IMR-90 (cell line): Measurements from ENCODE around the gene TUBA1B. TPM values are rescaled to one million over a fixed set of nuclear protein-coding genes. Genes with fewer than 3 reads are reported as not detected.

ENCODE experiments used
- ATAC-seq: fragments of 200-7000 bp; cut with Tn5 transposase; 2 replicates; pipeline ENCODE4 v1.9.1; 2020; ENCODE audit warnings: low read depth, mild to moderate bottlenecking, moderate library complexity
- BruUV-seq: library from RNA; stranded (reverse); fragments of 400-500 nt; replicated peaks from 2 replicates; lab custom pipeline; 2021; lab: Mats Ljungman, UMichigan
- CTCF ChIA-PET: fragments of 300-600 bp; formaldehyde crosslinking; extraction: SDS; loops from one replicate; lab custom pipeline; 2021; ENCODE audit warnings: antibody characterized with exemption; lab: Yijun Ruan, JAX
- POLR2A ChIA-PET: fragments of 300-600 bp; sonication (Branson Sonifier 250); formaldehyde crosslinking; loops from one replicate; lab custom pipeline; 2022; ENCODE audit warnings: antibody characterized with exemption; ENCODE audit not compliant: unreplicated experiment; lab: Charles Lee
- DNase-seq: peaks from one replicate; pipeline ENCODE4 v3.0.0; 2013
- H2AFZ ChIP-seq: replicated peaks from 2 replicates; pipeline ENCODE3; 2013; ENCODE audit warnings: low read length, mild to moderate bottlenecking; ENCODE audit not compliant: poor library complexity
- H2AK5ac ChIP-seq: 2 replicates; pipeline ENCODE4 v1.6.1; 2013; ENCODE audit warnings: low read depth, low read length, inconsistent platforms
- H2AK9ac ChIP-seq: replicated peaks from 2 replicates; pipeline ENCODE3; 2013; ENCODE audit warnings: mild to moderate bottlenecking, low read depth, low read length, moderate library complexity; ENCODE audit not compliant: poor library complexity
- H2BK120ac ChIP-seq: 2 replicates; pipeline ENCODE4 v1.6.1; 2013; ENCODE audit warnings: low read depth, low read length, inconsistent platforms
- H2BK15ac ChIP-seq: 3 replicates; pipeline ENCODE4 v1.6.1; 2013; ENCODE audit warnings: low read depth, low read length, inconsistent platforms
- H2BK20ac ChIP-seq: 2 replicates; pipeline ENCODE4 v1.6.1; 2013; ENCODE audit warnings: low read depth, mild to moderate bottlenecking, inconsistent platforms, low read length, moderate library complexity
- H2BK5ac ChIP-seq: 2 replicates; pipeline ENCODE4 v1.6.1; 2013; ENCODE audit warnings: mild to moderate bottlenecking, low read depth, low read length, inconsistent platforms; ENCODE audit not compliant: poor library complexity, severe bottlenecking
- H3K14ac ChIP-seq: replicated peaks from 2 replicates; pipeline ENCODE4 v1.6.1; 2013; ENCODE audit warnings: low read depth, low read length, inconsistent platforms
- H3K18ac ChIP-seq: 2 replicates; pipeline ENCODE4 v1.6.1; 2013; ENCODE audit warnings: low read depth, low read length, control low read depth
- H3K23ac ChIP-seq: 2 replicates; pipeline ENCODE4 v1.6.1; 2013; ENCODE audit warnings: low read depth, low read length, inconsistent platforms
- H3K27ac ChIP-seq: 2 replicates; pipeline ENCODE4 v1.5.1; 2013; ENCODE audit warnings: mild to moderate bottlenecking, control low read depth, low read length; ENCODE audit not compliant: insufficient read depth
- H3K27me3 ChIP-seq: 2 replicates; pipeline ENCODE4 v1.6.1; 2013; ENCODE audit warnings: low read length; ENCODE audit not compliant: control insufficient read depth, insufficient read depth
- H3K36me3 ChIP-seq: 2 replicates; pipeline ENCODE4 v1.6.1; 2013; ENCODE audit warnings: low read length, mixed read lengths; ENCODE audit not compliant: control insufficient read depth, insufficient read depth
- H3K4ac ChIP-seq: 2 replicates; pipeline ENCODE4 v1.6.1; 2013; ENCODE audit warnings: low read depth, low read length, inconsistent platforms
- H3K4me1 ChIP-seq: 2 replicates; pipeline ENCODE4 v1.6.1; 2013; ENCODE audit warnings: low read length, mixed read lengths; ENCODE audit not compliant: control insufficient read depth, insufficient read depth
- H3K4me2 ChIP-seq: 2 replicates; pipeline ENCODE4 v1.6.1; 2013; ENCODE audit warnings: low read depth, mild to moderate bottlenecking, control low read depth, low read length, moderate library complexity
- H3K4me3 ChIP-seq: 2 replicates; pipeline ENCODE4 v1.5.1; 2013; ENCODE audit warnings: low read depth, mild to moderate bottlenecking, control low read depth, low read length, moderate library complexity; ENCODE audit not compliant: insufficient read depth
- H3K56ac ChIP-seq: 2 replicates; pipeline ENCODE4 v1.6.1; 2013; ENCODE audit warnings: low read length, inconsistent platforms; ENCODE audit not compliant: insufficient read depth; ENCODE audit errors: extremely low read depth
- H3K79me1 ChIP-seq, 2 experiments: 2 replicates each; pipeline ENCODE4 v1.6.1; 2013; ENCODE audit warnings: low read length in 2 of 2, inconsistent platforms in 1 of 2, low read depth in 1 of 2
- H3K9ac ChIP-seq: 2 replicates; pipeline ENCODE4 v1.6.1; 2013; ENCODE audit warnings: low read depth, low read length, control low read depth
- H3K9me1 ChIP-seq: 2 replicates; pipeline ENCODE4 v1.6.1; 2013; ENCODE audit warnings: low read length, inconsistent platforms; ENCODE audit not compliant: insufficient read depth
- H3K9me3 ChIP-seq: 2 replicates; pipeline ENCODE4 v1.6.1; 2013; ENCODE audit warnings: low read length; ENCODE audit not compliant: control insufficient read depth, insufficient read depth
- H4K20me1 ChIP-seq: 2 replicates; pipeline ENCODE4 v1.6.1; 2013; ENCODE audit warnings: low read length, inconsistent platforms; ENCODE audit not compliant: insufficient read depth
- H4K5ac ChIP-seq: 2 replicates; pipeline ENCODE4 v1.6.1; 2013; ENCODE audit warnings: mild to moderate bottlenecking, low read depth, low read length, control low read depth
- H4K8ac ChIP-seq, 2 experiments: 2 replicates each; pipeline ENCODE4 v1.6.1; 2013; ENCODE audit warnings: low read depth in 2 of 2, low read length in 2 of 2, control low read depth in 1 of 2, inconsistent platforms in 1 of 2
- H4K91ac ChIP-seq: 2 replicates; pipeline ENCODE4 v1.6.1; 2013; ENCODE audit warnings: low read depth, low read length, inconsistent platforms; ENCODE audit not compliant: insufficient read depth
- MAFK ChIP-seq: IDR thresholded peaks from 2 replicates; pipeline ENCODE4 v1.6.1; 2012; ENCODE audit warnings: low read depth, low read length, improper control_type of control experiment
- MAZ ChIP-seq: IDR thresholded peaks from 2 replicates; pipeline ENCODE4 v1.6.1; 2012; ENCODE audit warnings: low read depth, mild to moderate bottlenecking, low read length, improper control_type of control experiment, moderate library complexity, borderline replicate concordance
- POLR2A ChIP-seq: IDR thresholded peaks from 2 replicates; pipeline ENCODE4 v1.6.1; 2012; ENCODE audit warnings: mild to moderate bottlenecking, low read depth, low read length
- SMC3 ChIP-seq: fragments of 150-350 bp; IDR thresholded peaks from 2 replicates; pipeline ENCODE4 v1.6.1; 2016; ENCODE audit warnings: low read depth, mild to moderate bottlenecking, antibody characterized with exemption, low read length, moderate library complexity
- WGBS, 2 experiments: methylation state at CpG; one replicate each; pipeline versions ENCODE4 v1.1.5 to v1.1.7; 2013; ENCODE audit warnings: missing lambda C conversion rate in 2 of 2; ENCODE audit not compliant: insufficient read length in 1 of 2; ENCODE audit errors: extremely low coverage in 2 of 2; 5-methylcytosine and 5-hydroxymethylcytosine counted together
- dilution Hi-C: fragments of 300-500 bp; cut with HindIII; formaldehyde crosslinking; loops from one replicate; pipeline ENCODE4 v1.14.3; 2018; ENCODE audit warnings: low sequenced_read_pairs; ENCODE audit not compliant: unreplicated experiment
- in situ Hi-C: fragments of 300-500 bp; cut with MboI; formaldehyde crosslinking; loops from 3 replicates; pipeline ENCODE4 v1.14.3; 2019; ENCODE audit warnings: low sequenced_read_pairs, inconsistent platforms, mixed read lengths
- intact Hi-C: fragments of 100-400 bp; cut with micrococcal nuclease; formaldehyde crosslinking; loops from 2 replicates; pipeline ENCODE4 v1.10.0; 2022
- microRNA-seq, 2 experiments: library from miRNA; stranded (forward) in 1 of 2; unstranded in 1 of 2; fragments of 10-50 nt in 1 of 2; fragments of <30 nt in 1 of 2; gene quantifications in 1 of 2; microRNA quantifications in 1 of 2; one replicate each; pipeline versions ENCODE3 to v1.1.0; 2013 to 2020; ENCODE audit not compliant: insufficient read depth in 1 of 2, insufficient read length in 1 of 2, unreplicated experiment in 1 of 2
- polyA plus RNA-seq, 3 experiments: library from polyadenylated mRNA; depleted of rRNA; stranded (reverse); fragments of >200 nt; gene quantifications; 2 replicates each; pipeline ENCODE4 v1.2.3, GENCODE V29; 2012; ENCODE audit warnings: low replicate concordance in 1 of 3
- small RNA-seq, 5 experiments: library from RNA; depleted of rRNA; stranded (forward); fragments of <200 nt; gene quantifications; one replicate each; pipeline ENCODE3, GENCODE V24; 2012
- total RNA-seq: library from RNA; depleted of rRNA; stranded (reverse); fragments of >200 nt; gene quantifications from 2 replicates; pipeline ENCODE4 v1.2.3, GENCODE V29; 2012; rRNA removed
- TF ChIP-seq, protein P1 (sequence below): conservative IDR thresholded peaks from 2 replicates; pipeline ENCODE4 v1.5.1; 2012; ENCODE audit warnings: mild to moderate bottlenecking, low read depth, low read length, improper control_type of control experiment

TUBA1B gene
- total and polyA plus RNA-seq, 2 of the 4 experiments (the other 2 are of a cell fraction): 4,221 to 5,195 TPM

- Histone ChIP-seq H3K14ac (no peak overlapping the region), H2BK15ac (no peak overlapping the region), H4K5ac (no peak overlapping the region), H2AK9ac (no peak overlapping the region), H4K91ac (no peak overlapping the region), H2BK120ac (no peak overlapping the region), H2BK20ac (no peak overlapping the region), H3K23ac (no peak overlapping the region), H3K4me2 (no peak overlapping the region), H4K20me1 (no peaks in the 10 kb centered on the region), H2AK5ac (no peak overlapping the region), H3K36me3 (no peaks in the 10 kb centered on the region), H3K9me3 (no peaks in the 10 kb centered on the region), H3K56ac (no peak overlapping the region), H3K9ac (no peak overlapping the region), H3K4me3 (no peak overlapping the region), H3K79me1 (no peaks in the 10 kb centered on the region), H3K4ac (no peak overlapping the region), H4K8ac (no peak overlapping the region), H3K27ac (no peak overlapping the region), H3K18ac (no peak overlapping the region), H2AFZ (no peak overlapping the region), H3K4me1 (no peaks in the 10 kb centered on the region), H3K27me3 (peaks cover 16% of the 10 kb centered on the region), H3K9me1 (no peaks in the 10 kb centered on the region), H2BK5ac (no peak overlapping the region)
- in situ Hi-C loops (no loop called here), intact Hi-C loops (loop anchor here (10.0 kb wide), 1 partner anchor 105 kb away; the partner anchor contains the start of gene TUBA1A), dilution Hi-C loops (no loop called here)
- no TSS peak for BruUV-seq
- ChIA-PET POLR2A (no interaction called here), CTCF (interaction anchor here (0.6 to 1.4 kb wide), 3 partner anchors 13 to 19 kb away, joined by 3 read pairs; no protein-coding TSS in a partner anchor)
- TF ChIP-seq POLR2A: no peak
- no peak for TF ChIP-seq SMC3
- no peak for TF ChIP-seq MAZ
- TF ChIP-seq MAFK: no peak
- TF ChIP-seq, protein P1, sequence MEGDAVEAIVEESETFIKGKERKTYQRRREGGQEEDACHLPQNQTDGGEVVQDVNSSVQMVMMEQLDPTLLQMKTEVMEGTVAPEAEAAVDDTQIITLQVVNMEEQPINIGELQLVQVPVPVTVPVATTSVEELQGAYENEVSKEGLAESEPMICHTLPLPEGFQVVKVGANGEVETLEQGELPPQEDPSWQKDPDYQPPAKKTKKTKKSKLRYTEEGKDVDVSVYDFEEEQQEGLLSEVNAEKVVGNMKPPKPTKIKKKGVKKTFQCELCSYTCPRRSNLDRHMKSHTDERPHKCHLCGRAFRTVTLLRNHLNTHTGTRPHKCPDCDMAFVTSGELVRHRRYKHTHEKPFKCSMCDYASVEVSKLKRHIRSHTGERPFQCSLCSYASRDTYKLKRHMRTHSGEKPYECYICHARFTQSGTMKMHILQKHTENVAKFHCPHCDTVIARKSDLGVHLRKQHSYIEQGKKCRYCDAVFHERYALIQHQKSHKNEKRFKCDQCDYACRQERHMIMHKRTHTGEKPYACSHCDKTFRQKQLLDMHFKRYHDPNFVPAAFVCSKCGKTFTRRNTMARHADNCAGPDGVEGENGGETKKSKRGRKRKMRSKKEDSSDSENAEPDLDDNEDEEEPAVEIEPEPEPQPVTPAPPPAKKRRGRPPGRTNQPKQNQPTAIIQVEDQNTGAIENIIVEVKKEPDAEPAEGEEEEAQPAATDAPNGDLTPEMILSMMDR: no peak
- ATAC-seq: no peak
- DNase-seq: no peak
- 43% methylated on average over 1 of the region's 1 CpG; no CpG with 5 or more reads in 1 of the 2 experiments for WGBS, 2 experiments
These were observed 51.4 kb downstream of the TUBA1B start for GRCh38 chr12:49079793-49080192.

Small RNAs within 50 kb of the gene (microRNA-seq; reads per million reads assigned to microRNA genes)
- not detected for gene RF00019 (ENCODE audit: insufficient read depth, insufficient read length)

Small RNAs within 50 kb of the gene (small RNA-seq; reads per million reads assigned to genes)
- 0 reads per million in 5 experiments for gene RF00019

Other genes with a start within 250 kb of the TUBA1B start
- gene FKBP11, start 205.9 kb downstream of the TUBA1B start, total RNA-seq: 4.7 and 5.0 TPM in 2 replicates
- gene FKBP11, start 205.9 kb downstream of the TUBA1B start, polyA plus RNA-seq (2012; rRNA removed): 40.0 and 44.1 TPM in 2 replicates
- 97.7 and 103 TPM in 2 replicates for gene ARF3, start 173.9 kb downstream of the TUBA1B start, total RNA-seq
- 198 and 222 TPM in 2 replicates for gene ARF3, start 173.9 kb downstream of the TUBA1B start, polyA plus RNA-seq (2012; rRNA removed)
- gene WNT10B, start 159.7 kb downstream of the TUBA1B start, total RNA-seq: under 0.01 TPM in 2 replicates
- gene WNT10B, start 159.7 kb downstream of the TUBA1B start, polyA plus RNA-seq (2012; rRNA removed): 0.26 and 0.53 TPM in 2 replicates
- not detected in 2 replicates for gene WNT1, start 153.1 kb downstream of the TUBA1B start, total RNA-seq
- not detected in 2 replicates for gene WNT1, start 153.1 kb downstream of the TUBA1B start, polyA plus RNA-seq (2012; rRNA removed)
- gene DDN, start 132.0 kb downstream of the TUBA1B start, total RNA-seq: under 0.01 and 0.18 TPM in 2 replicates
- gene DDN, start 132.0 kb downstream of the TUBA1B start, polyA plus RNA-seq (2012; rRNA removed): 0.21 and 0.22 TPM in 2 replicates
- gene PRKAG1, start 112.6 kb downstream of the TUBA1B start, total RNA-seq: 76.4 and 106 TPM in 2 replicates
- 67.8 and 81.1 TPM in 2 replicates for gene PRKAG1, start 112.6 kb downstream of the TUBA1B start, polyA plus RNA-seq (2012; rRNA removed)
- gene KMT2D, start 70.6 kb downstream of the TUBA1B start, total RNA-seq: 6.6 and 10.0 TPM in 2 replicates
- 24.8 and 25.2 TPM in 2 replicates for gene KMT2D, start 70.6 kb downstream of the TUBA1B start, polyA plus RNA-seq (2012; rRNA removed)
- gene RHEBL1, start 61.4 kb downstream of the TUBA1B start, total RNA-seq: 0.56 and 0.72 TPM in 2 replicates
- gene RHEBL1, start 61.4 kb downstream of the TUBA1B start, polyA plus RNA-seq (2012; rRNA removed): 0.39 and 0.62 TPM in 2 replicates
- gene DHH, start 36.6 kb downstream of the TUBA1B start, total RNA-seq: under 0.01 TPM in 2 replicates
- 0.01 and 0.07 TPM in 2 replicates for gene DHH, start 36.6 kb downstream of the TUBA1B start, polyA plus RNA-seq (2012; rRNA removed)
- gene LMBR1L, start 20.5 kb downstream of the TUBA1B start, total RNA-seq: 18.1 and 33.0 TPM in 2 replicates
- gene LMBR1L, start 20.5 kb downstream of the TUBA1B start, polyA plus RNA-seq (2012; rRNA removed): 44.6 and 46.3 TPM in 2 replicates
- gene TUBA1A, start 57.7 kb upstream of the TUBA1B start, total RNA-seq: 2,389 and 2,832 TPM in 2 replicates
- gene TUBA1A, start 57.7 kb upstream of the TUBA1B start, polyA plus RNA-seq (2012; rRNA removed): 2,096 and 2,105 TPM in 2 replicates
- gene TUBA1C, start 133.7 kb upstream of the TUBA1B start, total RNA-seq: 1,144 and 1,420 TPM in 2 replicates
- 2,555 and 2,715 TPM in 2 replicates for gene TUBA1C, start 133.7 kb upstream of the TUBA1B start, polyA plus RNA-seq (2012; rRNA removed)
- not detected in 2 replicates for gene PRPH, start 163.8 kb upstream of the TUBA1B start, total RNA-seq
- gene PRPH, start 163.8 kb upstream of the TUBA1B start, polyA plus RNA-seq (2012; rRNA removed): not detected in 2 replicates
- 15.6 and 21.5 TPM in 2 replicates for gene TROAP, start 191.9 kb upstream of the TUBA1B start, total RNA-seq
- gene TROAP, start 191.9 kb upstream of the TUBA1B start, polyA plus RNA-seq (2012; rRNA removed): 29.3 and 46.0 TPM in 2 replicates
- gene C1QL4, start 205.8 kb upstream of the TUBA1B start, total RNA-seq: 0.18 and 0.28 TPM in 2 replicates
- gene C1QL4, start 205.8 kb upstream of the TUBA1B start, polyA plus RNA-seq (2012; rRNA removed): 0.46 and 0.60 TPM in 2 replicates
- gene DNAJC22, start 215.5 kb upstream of the TUBA1B start, total RNA-seq: 6.7 and 8.1 TPM in 2 replicates
- gene DNAJC22, start 215.5 kb upstream of the TUBA1B start, polyA plus RNA-seq (2012; rRNA removed): 8.1 and 8.2 TPM in 2 replicates
- 44.7 and 63.3 TPM in 2 replicates for gene SPATS2, start 236.1 kb upstream of the TUBA1B start, total RNA-seq
- gene SPATS2, start 236.1 kb upstream of the TUBA1B start, polyA plus RNA-seq (2012; rRNA removed): 45.0 and 50.6 TPM in 2 replicates